HepG2 (cell line): Measurements from ENCODE around the gene ATP12A. TPM values are rescaled to one million over a fixed set of nuclear protein-coding genes. Genes with fewer than 3 reads are reported as not detected.
A peak's percentile ranks its signal among the peaks of the same experiment; 100 is the strongest.

Source experiments
- ATAC-seq: fragments of 200-7000 bp; cut with Tn5 transposase; 3 replicates; pipeline ENCODE4 v1.9.1; 2020; ENCODE audit warnings: mild to moderate bottlenecking, moderate library complexity
- Bru-seq: library from RNA; stranded (reverse); fragments of 400-500 nt; gene quantifications from one replicate; lab custom pipeline; 2021; lab: Mats Ljungman, UMichigan
- BruChase-seq, 2 experiments: library from RNA; stranded (reverse); fragments of 400-500 nt; gene quantifications; one replicate each; lab custom pipeline; 2021; lab: Mats Ljungman, UMichigan
- BruUV-seq: library from RNA; stranded (reverse); fragments of 400-500 nt; replicated peaks from 2 replicates; lab custom pipeline; 2021; lab: Mats Ljungman, UMichigan
- CTCF ChIA-PET: fragments of 300-600 bp; formaldehyde crosslinking; extraction: SDS; loops from one replicate; lab custom pipeline; 2021; ENCODE audit warnings: low total read pairs, inconsistent platforms, low intra/inter-chr PET ratio; lab: Yijun Ruan, JAX
- POLR2A ChIA-PET: fragments of 350-600 bp; sonication (Branson Sonifier 250); formaldehyde crosslinking; loops from one replicate; lab custom pipeline; 2020; ENCODE audit warnings: antibody characterized with exemption, inconsistent platforms; lab: Yijun Ruan, JAX
- DNase-seq: peaks from one replicate; pipeline ENCODE4 v3.0.0-alpha.2; 2015; ENCODE audit warnings: low spot score
- FAIRE-seq: peaks from 3 replicates; lab custom pipeline; 2011; peaks lifted over from hg19 to GRCh38; lab: Jason Lieb, UNC
- H2AFZ ChIP-seq: one replicate; pipeline ENCODE4 v1.6.1; 2011; ENCODE audit warnings: low read length, inconsistent platforms
- H3K27ac ChIP-seq: fragments of 300-600 bp; 3 replicates; pipeline ENCODE4 v1.8.0; 2011; ENCODE audit warnings: mixed run types, mild to moderate bottlenecking, mixed read lengths, low read length, inconsistent platforms; ENCODE audit not compliant: insufficient read depth; ENCODE audit errors: extremely low read length
- H3K27me3 ChIP-seq, 2 experiments: fragments of 200-600 bp in 1 of 2; 2 replicates in 1 of 2; 3 replicates in 1 of 2; pipeline versions ENCODE4 v1.6.0 to v1.8.0; 2011; ENCODE audit warnings: low read length in 2 of 2, mild to moderate bottlenecking in 2 of 2, moderate library complexity in 2 of 2, inconsistent platforms in 1 of 2; ENCODE audit not compliant: insufficient read depth in 2 of 2, control insufficient read depth in 1 of 2
- H3K36me3 ChIP-seq, 2 experiments: fragments of 200-600 bp in 1 of 2; replicated peaks in 1 of 2; 2 replicates in 1 of 2; 3 replicates in 1 of 2; pipeline versions ENCODE4 v1.5.1 to v1.8.0; 2011; ENCODE audit warnings: low read length in 2 of 2, inconsistent platforms in 1 of 2; ENCODE audit not compliant: insufficient read depth in 2 of 2, control insufficient read depth in 1 of 2
- H3K4me1 ChIP-seq: 2 replicates; pipeline ENCODE4 v1.5.1; 2012; ENCODE audit warnings: low read length, inconsistent platforms; ENCODE audit not compliant: insufficient read depth
- H3K4me2 ChIP-seq: 2 replicates; pipeline ENCODE4 v1.6.0; 2011; ENCODE audit warnings: low read depth, low read length, inconsistent platforms
- H3K4me3 ChIP-seq, 3 experiments: fragments of 200-600 bp in 1 of 3; sonication (generic), shearing (Covaris generic) in 1 of 3; replicated peaks in 1 of 3; 2 replicates each; pipeline ENCODE4 v1.5.1; 2011 to 2016; ENCODE audit warnings: low read length in 3 of 3, inconsistent platforms in 2 of 3, low read depth in 2 of 3, mild to moderate bottlenecking in 2 of 3, control low read depth in 1 of 3, mixed read lengths in 1 of 3; ENCODE audit not compliant: insufficient read depth in 1 of 3
- H3K79me2 ChIP-seq: one replicate; pipeline ENCODE4 v1.6.1; 2011; ENCODE audit warnings: low read length, inconsistent platforms; ENCODE audit not compliant: insufficient read depth
- H3K9ac ChIP-seq: 2 replicates; pipeline ENCODE4 v1.6.0; 2011; ENCODE audit warnings: mild to moderate bottlenecking, low read depth, low read length, inconsistent platforms; ENCODE audit not compliant: insufficient read depth
- H3K9me3 ChIP-seq: 2 replicates; pipeline ENCODE4 v1.5.1; 2012; ENCODE audit warnings: mild to moderate bottlenecking, low read length
- H4K20me1 ChIP-seq: 2 replicates; pipeline ENCODE4 v1.6.0; 2011; ENCODE audit warnings: inconsistent platforms, mild to moderate bottlenecking, low read length, moderate library complexity; ENCODE audit not compliant: insufficient read depth
- ATF7 ChIP-seq, 2 experiments: fragments of 450-650 bp in 1 of 2; sonication (generic) in 1 of 2; formaldehyde crosslinking in 1 of 2; IDR thresholded peaks; 2 replicates each; pipeline versions ENCODE4 v1.4.0 to v1.6.1; 2016 to 2020; ENCODE audit warnings: antibody characterized with exemption in 1 of 2, mild to moderate bottlenecking in 1 of 2, missing genetic modification reagents in 1 of 2
- MAZ ChIP-seq, 2 experiments: sonication (generic) in 1 of 2; formaldehyde crosslinking in 1 of 2; IDR thresholded peaks; 2 replicates each; pipeline versions ENCODE4 v1.5.0 to v1.6.1; 2012 to 2020; ENCODE audit warnings: low read depth in 2 of 2, mild to moderate bottlenecking in 2 of 2, borderline replicate concordance in 1 of 2, improper control_type of control experiment in 1 of 2, low read length in 1 of 2, missing genetic modification reagents in 1 of 2, moderate library complexity in 1 of 2
- TBL1XR1 ChIP-seq: fragments of 150-350 bp; IDR thresholded peaks from 2 replicates; pipeline ENCODE4 v1.6.1; 2014; ENCODE audit warnings: borderline replicate concordance, low read length; ENCODE audit not compliant: partially characterized antibody
- ZIK1 ChIP-seq: sonication (generic); formaldehyde crosslinking; IDR thresholded peaks from 2 replicates; pipeline ENCODE4 v1.5.0; 2020; ENCODE audit warnings: mild to moderate bottlenecking, low read depth, missing genetic modification reagents, borderline replicate concordance
- ZNF230 ChIP-seq: sonication (generic); formaldehyde crosslinking; IDR thresholded peaks from 2 replicates; pipeline ENCODE4 v1.4.0; 2020; ENCODE audit warnings: mild to moderate bottlenecking, missing genetic modification reagents
- ZNF282 ChIP-seq: fragments of 450-650 bp; IDR thresholded peaks from 2 replicates; pipeline ENCODE4 v1.6.1; 2018; ENCODE audit not compliant: partially characterized antibody
- ZNF333 ChIP-seq: sonication (generic); formaldehyde crosslinking; IDR thresholded peaks from 2 replicates; pipeline ENCODE4 v1.4.0; 2020; ENCODE audit warnings: mild to moderate bottlenecking, missing genetic modification reagents, borderline replicate concordance
- ZNF652 ChIP-seq: IDR thresholded peaks from 2 replicates; pipeline ENCODE4 v1.6.1; 2016; ENCODE audit warnings: low read depth, borderline replicate concordance
- ZNF850 ChIP-seq: sonication (generic); formaldehyde crosslinking; conservative IDR thresholded peaks from 2 replicates; pipeline ENCODE4 v1.9.0; 2021; ENCODE audit warnings: mild to moderate bottlenecking, missing genetic modification reagents
- WGBS: methylation state at CpG from one replicate; pipeline ENCODE4 v1.1.6; 2017; ENCODE audit warnings: low lambda C conversion rate; 5-methylcytosine and 5-hydroxymethylcytosine counted together
- in situ Hi-C: cut with HindIII; loops from 2 replicates; pipeline ENCODE4 v1.10.0; 2017; ENCODE audit warnings: low pct_unique_long_range_greater_than_20kb; ENCODE audit not compliant: extremely low pct_ligation_motif_present
- intact Hi-C: fragments of 100-400 bp; cut with micrococcal nuclease; formaldehyde crosslinking; loops from one replicate; pipeline ENCODE4 v1.10.0; 2022; ENCODE audit not compliant: unreplicated experiment
- long read RNA-seq, 2 experiments: library from RNA in 1 of 2; library from polyadenylated mRNA in 1 of 2; stranded (forward) in 1 of 2; unstranded in 1 of 2; transcript quantifications; one replicate each; pipeline ENCODE4 v2.0.0, GENCODE V29; 2019 to 2022
- polyA minus RNA-seq, 3 experiments: library from RNA; depleted of rRNA, polyadenylated mRNA; stranded (reverse); fragments of >200 nt; gene quantifications; 2 replicates each; pipeline ENCODE4 v1.2.3, GENCODE V29; 2011; ENCODE audit warnings: low replicate concordance in 1 of 3
- polyA plus RNA-seq, 8 experiments: library from polyadenylated mRNA; depleted of rRNA in 3 of 8; stranded (reverse) in 7 of 8; unstranded in 1 of 8; fragments of >200 nt; fragmentation: Illumina TruSeq in 4 of 8; extraction: Trizol in 4 of 8; gene quantifications; 2 replicates each; pipeline versions ENCODE4 v1.2.1 to v1.2.3, GENCODE V29; 2011 to 2016; ENCODE audit warnings: low read depth in 4 of 8, missing spikeins in 1 of 8, mixed read lengths in 1 of 8; ENCODE audit not compliant: insufficient read depth in 1 of 8
- total RNA-seq, 5 experiments: library from RNA; depleted of rRNA; stranded (reverse); fragments of >200 nt; fragmentation: Illumina TruSeq; extraction: Trizol; gene quantifications; 2 replicates each; pipeline ENCODE4 v1.2.3, GENCODE V29; 2016; ENCODE audit warnings: low read depth in 1 of 5
- TF ChIP-seq, protein P1 (sequence below): sonication (generic); formaldehyde crosslinking; IDR thresholded peaks from one replicate; pipeline ENCODE4 v1.5.1; 2020; ENCODE audit warnings: mild to moderate bottlenecking, missing genetic modification reagents; ENCODE audit errors: not compliant biosample characterization

ATP12A gene
- total RNA-seq (2016; rRNA removed; fragmentation: Illumina TruSeq; extraction: Trizol) (not detected in 2 replicates), polyA plus RNA-seq (2011; rRNA removed) (not detected in 2 replicates), polyA minus RNA-seq (2011; rRNA and poly(A)+ RNA removed; ENCODE audit: low replicate concordance) (not detected in 2 replicates), Bru-seq, nascent RNA (not detected), BruChase-seq, experiment 1, labeled RNA remaining after a 6-hour chase (not detected), BruChase-seq, experiment 2, labeled RNA remaining after a 2-hour chase (not detected)
- total RNA-seq (2016; cell fraction: cytosol; rRNA removed; fragmentation: Illumina TruSeq; extraction: Trizol; ENCODE audit: low read depth) = not detected in 2 replicates
- total RNA-seq (2016; cell fraction: insoluble cytoplasmic fraction; rRNA removed; fragmentation: Illumina TruSeq; extraction: Trizol) = not detected in 2 replicates
- total RNA-seq (2016; cell fraction: membrane; rRNA removed; fragmentation: Illumina TruSeq; extraction: Trizol) = not detected in 2 replicates
- not detected in 2 replicates for total RNA-seq (2016; cell fraction: nucleus; rRNA removed; fragmentation: Illumina TruSeq; extraction: Trizol)
- polyA plus RNA-seq (2011; cell fraction: cytosol; rRNA removed) = not detected in 2 replicates
- not detected in 2 replicates for polyA plus RNA-seq (2011; cell fraction: nucleus; rRNA removed)
- polyA plus RNA-seq (2012) = not detected in 2 replicates
- polyA plus RNA-seq (2016; cell fraction: cytosol; fragmentation: Illumina TruSeq; extraction: Trizol; ENCODE audit: low read depth) = not detected in 2 replicates
- not detected in 2 replicates for polyA plus RNA-seq (2016; cell fraction: insoluble cytoplasmic fraction; fragmentation: Illumina TruSeq; extraction: Trizol; ENCODE audit: low read depth)
- polyA plus RNA-seq (2016; cell fraction: membrane; fragmentation: Illumina TruSeq; extraction: Trizol; ENCODE audit: low read depth) = not detected in 2 replicates
- polyA plus RNA-seq (2016; cell fraction: nucleus; fragmentation: Illumina TruSeq; extraction: Trizol; ENCODE audit: insufficient read depth, low read depth) = not detected in 2 replicates
- polyA minus RNA-seq (2011; cell fraction: cytosol; rRNA and poly(A)+ RNA removed) = not detected in 2 replicates
- not detected in 2 replicates for polyA minus RNA-seq (2011; cell fraction: nucleus; rRNA and poly(A)+ RNA removed)
- long read RNA-seq, experiment 1 = 0 reads
- long read RNA-seq, experiment 2 = 0 reads

DNA sequence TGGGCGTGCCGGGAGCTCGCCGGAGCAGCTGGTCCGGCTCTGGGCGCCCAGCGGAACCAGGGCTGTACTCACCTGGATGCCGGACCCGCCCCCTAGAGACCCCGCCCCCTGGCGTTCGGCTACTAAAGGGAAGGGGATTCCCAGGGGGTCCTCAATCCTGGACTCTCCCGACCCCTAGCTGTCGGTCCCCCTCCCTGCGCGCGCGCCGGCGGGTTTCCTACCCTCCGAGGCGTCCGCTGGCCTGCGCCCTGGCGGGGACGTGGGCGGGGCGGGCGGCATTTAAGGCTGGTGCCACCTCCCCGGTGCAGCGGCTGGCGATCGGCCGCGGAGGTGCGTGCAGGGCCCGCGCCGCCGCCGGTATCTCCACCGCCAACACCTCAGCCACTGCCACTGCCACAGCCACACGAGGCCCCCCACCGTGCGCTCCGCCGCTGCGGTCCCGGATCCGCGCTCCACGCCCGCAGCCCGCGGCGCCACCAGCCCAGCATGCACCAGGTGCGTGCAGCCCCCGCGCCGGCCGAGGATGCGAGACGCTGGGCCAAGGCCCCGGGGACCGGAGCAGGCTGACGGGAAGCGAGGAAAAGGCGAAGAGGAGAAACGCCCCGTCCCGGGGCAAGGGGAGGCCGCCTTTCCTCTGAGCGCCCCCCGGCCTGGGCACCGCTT, at the start of gene ATP12A:
Gene ATP12A, plus strand, starts transcription at position 151 of the 663 bp plus-strand sequence. Its CDS starts 336 bp downstream, at position 487.
- BruUV-seq = no TSS peak
- Histone ChIP-seq H4K20me1 (no peaks in the 10 kb centered on the region), H2AFZ (no peak within 1 kb of the TSS), H3K27me3 (peaks cover 4 to 54% of the 10 kb centered on the region in 2 experiments; a peak in 4 of 5 replicates), H3K36me3 (no peaks in the 10 kb centered on the region), H3K79me2 (no peaks in the 10 kb centered on the region), H3K4me1 (peaks cover 18% of the 10 kb centered on the region), H3K4me3 (peak within 1 kb of the TSS in 1 of 3 experiments; percentile 10; a peak in 1 of 6 replicates), H3K27ac (no peak within 1 kb of the TSS), H3K9me3 (no peaks in the 10 kb centered on the region), H3K4me2 (no peak within 1 kb of the TSS), H3K9ac (no peak within 1 kb of the TSS)
- intact Hi-C loops = loop anchor here (5.0 kb wide), 1 partner anchor 47 kb away; no protein-coding TSS in a partner anchor
- POLR2A ChIA-PET = no interaction called here
- no peak for DNase-seq
- CTCF ChIA-PET = no interaction called here
- ATAC-seq = no peak
- in situ Hi-C loops = no loop called here
- no peak for FAIRE-seq
- WGBS = 35% methylated on average over 20 of the region's 75 CpGs
- TF ChIP-seq ZNF282 = no peak
- no peak for TF ChIP-seq ZNF850 (CRISPR knock-in tag)
- TF ChIP-seq ZIK1 = no peak
- TF ChIP-seq MAZ (IDR thresholded peaks at IDR 0.05; ENCODE audit: borderline replicate concordance, low read depth, low read length) = no peak
- no peak for TF ChIP-seq MAZ (CRISPR knock-in tag; IDR thresholded peaks at IDR 0.05; ENCODE audit: low read depth)
- no peak for TF ChIP-seq ZNF230 (CRISPR knock-in tag)
- no peak for TF ChIP-seq ATF7 (IDR thresholded peaks at IDR 0.05)
- no peak for TF ChIP-seq ATF7 (CRISPR knock-in tag; IDR thresholded peaks at IDR 0.05)
- no peak for TF ChIP-seq TBL1XR1
- TF ChIP-seq, protein P1, sequence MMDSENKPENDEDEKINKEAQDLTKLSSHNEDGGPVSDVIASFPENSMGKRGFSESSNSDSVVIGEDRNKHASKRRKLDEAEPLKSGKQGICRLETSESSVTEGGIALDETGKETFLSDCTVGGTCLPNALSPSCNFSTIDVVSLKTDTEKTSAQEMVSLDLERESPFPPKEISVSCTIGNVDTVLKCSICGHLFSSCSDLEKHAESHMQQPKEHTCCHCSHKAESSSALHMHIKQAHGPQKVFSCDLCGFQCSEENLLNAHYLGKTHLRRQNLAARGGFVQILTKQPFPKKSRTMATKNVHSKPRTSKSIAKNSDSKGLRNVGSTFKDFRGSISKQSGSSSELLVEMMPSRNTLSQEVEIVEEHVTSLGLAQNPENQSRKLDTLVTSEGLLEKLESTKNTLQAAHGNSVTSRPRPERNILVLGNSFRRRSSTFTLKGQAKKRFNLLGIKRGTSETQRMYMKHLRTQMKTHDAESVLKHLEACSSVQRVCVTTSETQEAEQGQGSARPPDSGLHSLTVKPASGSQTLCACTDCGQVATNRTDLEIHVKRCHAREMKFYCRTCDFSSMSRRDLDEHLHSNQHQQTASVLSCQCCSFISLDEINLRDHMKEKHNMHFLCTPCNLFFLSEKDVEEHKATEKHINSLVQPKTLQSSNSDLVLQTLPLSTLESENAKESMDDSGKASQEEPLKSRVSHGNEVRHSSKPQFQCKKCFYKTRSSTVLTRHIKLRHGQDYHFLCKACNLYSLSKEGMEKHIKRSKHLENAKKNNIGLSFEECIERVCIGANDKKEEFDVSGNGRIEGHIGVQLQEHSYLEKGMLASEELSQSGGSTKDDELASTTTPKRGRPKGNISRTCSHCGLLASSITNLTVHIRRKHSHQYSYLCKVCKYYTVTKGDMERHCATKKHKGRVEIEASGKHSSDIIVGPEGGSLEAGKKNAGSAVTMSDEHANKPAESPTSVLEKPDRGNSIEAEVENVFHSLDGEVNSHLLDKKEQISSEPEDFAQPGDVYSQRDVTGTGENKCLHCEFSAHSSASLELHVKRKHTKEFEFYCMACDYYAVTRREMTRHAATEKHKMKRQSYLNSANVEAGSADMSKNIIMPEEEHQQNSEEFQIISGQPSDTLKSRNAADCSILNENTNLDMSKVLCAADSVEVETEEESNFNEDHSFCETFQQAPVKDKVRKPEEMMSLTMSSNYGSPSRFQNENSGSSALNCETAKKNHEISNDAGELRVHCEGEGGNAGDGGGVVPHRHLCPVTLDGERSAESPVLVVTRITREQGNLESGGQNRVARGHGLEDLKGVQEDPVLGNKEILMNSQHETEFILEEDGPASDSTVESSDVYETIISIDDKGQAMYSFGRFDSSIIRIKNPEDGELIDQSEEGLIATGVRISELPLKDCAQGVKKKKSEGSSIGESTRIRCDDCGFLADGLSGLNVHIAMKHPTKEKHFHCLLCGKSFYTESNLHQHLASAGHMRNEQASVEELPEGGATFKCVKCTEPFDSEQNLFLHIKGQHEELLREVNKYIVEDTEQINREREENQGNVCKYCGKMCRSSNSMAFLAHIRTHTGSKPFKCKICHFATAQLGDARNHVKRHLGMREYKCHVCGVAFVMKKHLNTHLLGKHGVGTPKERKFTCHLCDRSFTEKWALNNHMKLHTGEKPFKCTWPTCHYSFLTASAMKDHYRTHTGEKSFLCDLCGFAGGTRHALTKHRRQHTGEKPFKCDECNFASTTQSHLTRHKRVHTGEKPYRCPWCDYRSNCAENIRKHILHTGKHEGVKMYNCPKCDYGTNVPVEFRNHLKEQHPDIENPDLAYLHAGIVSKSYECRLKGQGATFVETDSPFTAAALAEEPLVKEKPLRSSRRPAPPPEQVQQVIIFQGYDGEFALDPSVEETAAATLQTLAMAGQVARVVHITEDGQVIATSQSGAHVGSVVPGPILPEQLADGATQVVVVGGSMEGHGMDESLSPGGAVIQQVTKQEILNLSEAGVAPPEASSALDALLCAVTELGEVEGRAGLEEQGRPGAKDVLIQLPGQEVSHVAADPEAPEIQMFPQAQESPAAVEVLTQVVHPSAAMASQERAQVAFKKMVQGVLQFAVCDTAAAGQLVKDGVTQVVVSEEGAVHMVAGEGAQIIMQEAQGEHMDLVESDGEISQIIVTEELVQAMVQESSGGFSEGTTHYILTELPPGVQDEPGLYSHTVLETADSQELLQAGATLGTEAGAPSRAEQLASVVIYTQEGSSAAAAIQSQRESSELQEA (CRISPR knock-in tag) = no peak
- no peak for TF ChIP-seq ZNF333 (CRISPR knock-in tag)
- TF ChIP-seq ZNF652 (CRISPR knock-in tag) = no peak
